Occipital lobe (tissue), 2 donors: ENCODE results near the gene RPRD1B. TPM values are rescaled to one million over a fixed set of nuclear protein-coding genes. Genes with fewer than 3 reads are reported as not detected.
"Not testable (repeated sequence)": the region's sequence is repeated elsewhere in the genome, so short reads cannot be mapped to it uniquely, and the experiment has no call there.

Experiments used
- DNase-seq: peaks from one replicate; lab custom pipeline; 2025; lab: John Stamatoyannopoulos, UW
- total RNA-seq: library from RNA; depleted of rRNA; stranded (reverse); fragments of >200 nt; gene quantifications from one replicate; pipeline ENCODE4 v1.2.3, GENCODE V29; 2014

Gene RPRD1B
- total RNA-seq, 1 donor from 2014 or later = 34.3 TPM

- DNase-seq = no peak
Observed at GRCh38 chr20:38001173-38001875, 32.2 kb upstream of the RPRD1B start.

- no peak for DNase-seq
Observed at GRCh38 chr20:38001981-38002380, 31.6 kb upstream of the RPRD1B start.

GRCh38 chr20:38002422-38002821 is 31.1 kb upstream of the RPRD1B start:
- no peak for DNase-seq

GRCh38 chr20:38004416-38004815 is 29.1 kb upstream of the RPRD1B start:
- no peak for DNase-seq

- DNase-seq = no peak
Observed at GRCh38 chr20:38005903-38006302, 27.6 kb upstream of the RPRD1B start.

GRCh38 chr20:38007526-38007925 is 26.0 kb upstream of the RPRD1B start:
- no peak for DNase-seq

GRCh38 chr20:38008233-38008944 is 25.2 kb upstream of the RPRD1B start:
- no peak for DNase-seq

- DNase-seq = not testable (repeated sequence)
Observed at GRCh38 chr20:38009416-38009815, 24.1 kb upstream of the RPRD1B start.

- no peak for DNase-seq
Observed at GRCh38 chr20:38011696-38012095, 21.9 kb upstream of the RPRD1B start.

GRCh38 chr20:38012332-38012731 is 21.2 kb upstream of the RPRD1B start:
- DNase-seq = no peak

GRCh38 chr20:38013887-38014286 is 19.7 kb upstream of the RPRD1B start:
- DNase-seq = no peak

GRCh38 chr20:38017959-38018358 is 15.6 kb upstream of the RPRD1B start:
- DNase-seq = no peak

- DNase-seq = no peak
Observed at GRCh38 chr20:38018385-38018784, 15.2 kb upstream of the RPRD1B start.

- DNase-seq = no peak
Observed at GRCh38 chr20:38021087-38021772, 12.3 kb upstream of the RPRD1B start.

GRCh38 chr20:38023181-38024001 is 10.2 kb upstream of the RPRD1B start:
- no peak for DNase-seq

GRCh38 chr20:38024496-38024895 is 9.1 kb upstream of the RPRD1B start:
- no peak for DNase-seq

GRCh38 chr20:38029453-38029852 is 4.1 kb upstream of the RPRD1B start:
- DNase-seq = no peak

GRCh38 chr20:38031957-38032356 is 1.6 kb upstream of the RPRD1B start:
- DNase-seq = no peak

GRCh38 chr20:38032585-38033329 is 789 bp upstream of the RPRD1B start:
- DNase-seq = no peak

GRCh38 chr20:38034108-38034649 is 633 bp downstream of the RPRD1B start:
- DNase-seq = no peak

- DNase-seq = no peak
Observed at GRCh38 chr20:38034961-38035360, 1.4 kb downstream of the RPRD1B start.
